HG03521 (cell line): ENCODE results near the gene PPIF.

Experiments
- ATAC-seq: cut with Tn5 transposase; IDR thresholded peaks from one replicate; pipeline ENCODE4 v1.9.1; 2021; ENCODE audit warnings: mild to moderate bottlenecking, moderate library complexity; ENCODE audit not compliant: unreplicated experiment

PPIF gene

DNA sequence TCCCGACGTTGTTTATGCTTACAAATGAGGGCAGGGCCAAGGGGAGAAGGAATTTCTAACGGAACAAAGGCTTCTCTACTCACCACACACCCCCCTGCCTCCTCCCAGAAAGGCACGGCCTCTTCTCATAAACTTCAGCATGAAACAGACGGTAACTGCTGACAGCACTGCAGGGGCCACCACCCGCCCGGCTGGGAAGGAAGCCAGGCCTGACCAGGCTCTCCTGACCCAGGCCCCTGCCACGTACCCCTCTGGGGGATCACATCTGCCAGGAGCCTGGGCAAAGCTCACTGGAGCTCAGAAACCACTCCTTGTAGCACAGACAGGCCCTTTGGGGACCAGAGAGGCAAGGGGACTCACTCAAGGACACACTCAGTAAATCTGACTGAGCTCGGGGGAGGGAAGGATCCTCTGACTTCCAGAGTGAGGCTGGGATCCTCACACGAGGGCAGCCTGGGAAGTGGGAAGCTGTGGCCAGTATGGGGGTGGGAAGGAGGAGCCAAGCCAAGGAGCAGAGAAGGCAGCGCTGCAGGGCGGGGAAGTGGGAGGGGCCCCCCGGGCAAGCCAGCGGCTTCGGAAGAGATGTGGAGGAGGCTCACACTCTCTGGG is 52.1 kb downstream of the PPIF start:
- ATAC-seq, result no peak

DNA sequence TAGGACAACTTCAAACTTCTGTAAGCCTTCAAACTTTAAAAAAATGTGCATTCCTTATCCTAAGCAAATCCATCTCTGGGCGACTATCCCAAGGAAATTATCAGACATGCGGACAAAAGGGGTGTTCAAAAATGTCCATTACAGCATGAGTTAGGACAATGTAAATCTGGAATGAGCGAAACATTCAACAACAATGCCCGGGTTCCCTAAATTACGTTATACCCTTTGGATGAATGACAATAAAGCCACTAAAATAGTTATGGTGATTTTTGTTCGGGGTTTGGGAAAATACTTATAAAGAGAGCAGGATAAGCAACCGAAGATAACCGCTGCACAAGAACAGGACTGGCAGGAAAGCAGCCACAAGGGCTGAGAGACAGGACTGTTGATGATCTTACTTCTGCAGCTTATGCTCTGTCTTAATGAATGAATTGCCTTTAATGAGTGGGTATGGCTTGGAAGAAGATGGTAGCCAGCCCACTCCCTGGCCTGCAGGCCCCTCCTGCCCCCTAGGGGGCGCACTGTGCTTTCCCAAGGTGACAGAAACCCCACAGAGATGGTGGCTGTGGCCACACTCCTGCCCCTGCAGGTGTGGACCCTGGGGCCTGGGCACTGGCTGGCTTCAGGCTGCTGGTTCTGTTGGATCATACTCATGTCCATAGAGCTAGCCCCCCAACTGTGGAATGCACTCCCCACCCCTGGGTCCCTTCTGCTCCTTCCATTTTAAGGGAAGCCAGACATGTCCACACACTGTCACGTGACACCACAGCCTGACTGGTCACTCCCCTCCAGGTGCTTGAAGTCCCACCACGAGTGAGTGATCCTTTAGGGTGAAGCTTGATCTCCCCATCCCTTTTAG is 53.1 kb downstream of the PPIF start:
- peak; percentile 54 for ATAC-seq

DNA sequence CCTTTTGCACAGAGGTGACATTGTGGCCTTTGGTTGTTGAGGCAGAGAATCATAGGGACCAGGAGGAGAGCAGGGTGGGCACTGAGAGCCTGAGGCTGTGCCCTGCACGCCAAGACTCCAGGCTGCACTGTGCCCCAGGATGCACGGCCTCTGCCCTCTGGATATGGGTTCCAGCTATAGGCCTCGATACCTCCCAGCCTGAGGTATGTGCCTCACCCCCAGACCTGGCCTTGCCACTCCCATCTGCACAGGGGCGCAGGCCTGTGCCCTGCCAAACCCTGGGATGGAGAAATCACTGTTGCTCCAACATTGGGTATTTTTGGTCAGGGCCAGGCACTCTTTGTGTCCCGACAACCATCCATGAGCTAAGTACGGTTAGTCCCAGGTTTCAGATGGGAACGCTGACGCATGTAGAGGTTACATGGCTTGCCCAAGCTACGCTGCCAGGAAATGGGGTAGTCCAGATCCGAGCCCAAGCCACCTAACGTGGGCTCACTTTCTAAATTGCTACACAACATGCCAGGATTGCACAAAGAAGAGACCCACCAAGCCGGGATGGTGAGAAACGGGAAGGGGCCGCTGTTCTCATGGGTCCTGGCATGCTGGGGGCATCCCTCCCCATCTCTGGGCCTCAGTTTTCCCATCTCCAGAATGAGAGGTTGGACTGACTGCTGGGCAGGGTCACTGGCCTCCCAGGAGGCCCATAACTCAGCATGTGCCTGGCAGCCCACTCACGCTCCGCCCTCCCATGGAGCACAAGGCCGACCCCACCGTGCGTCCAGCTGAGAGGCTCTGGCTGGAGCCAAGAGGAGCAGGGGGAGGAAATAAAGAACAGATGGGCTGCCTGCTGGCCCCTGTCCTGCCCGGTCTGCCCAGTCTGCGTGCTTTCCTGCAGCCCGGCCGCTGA is 54.0 kb downstream of the PPIF start:
- no peak for ATAC-seq

DNA sequence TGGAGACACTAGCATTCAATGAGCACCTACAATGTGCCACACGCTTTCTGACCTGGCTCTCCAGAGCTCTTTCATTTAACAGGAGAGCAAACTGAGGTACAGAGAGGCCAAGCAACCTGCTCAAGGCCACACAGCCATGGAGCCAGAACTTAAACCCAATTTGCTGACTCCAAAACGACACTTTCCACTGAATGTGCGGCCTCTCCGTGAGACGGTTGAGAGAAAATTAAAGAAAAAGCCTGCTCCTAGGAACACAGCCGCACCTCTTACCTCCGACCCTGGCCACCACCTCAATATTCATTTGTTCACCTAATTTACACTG is 55.3 kb downstream of the PPIF start:
- ATAC-seq, result no peak

DNA sequence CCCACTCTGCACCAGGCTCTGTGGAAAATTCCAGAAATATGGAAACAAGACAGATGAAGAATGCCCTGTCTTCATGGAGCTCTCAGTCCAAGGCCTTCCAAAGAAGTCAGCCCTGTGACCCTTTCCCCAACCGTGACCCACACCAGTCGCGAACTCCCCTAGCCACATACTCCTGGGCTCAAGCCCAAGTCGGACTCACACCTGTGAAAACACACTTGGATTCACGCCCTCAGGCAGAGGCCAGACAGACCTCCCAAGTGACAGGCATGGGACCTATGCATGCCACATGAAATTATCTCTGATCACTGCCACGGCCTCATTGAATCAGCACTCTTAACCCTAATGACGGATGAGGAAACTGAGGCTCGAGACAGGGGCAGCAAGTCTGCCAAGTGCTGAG is 55.7 kb downstream of the PPIF start:
- ATAC-seq, result no peak

GRCh38 chr10:79403441-79404230 is 56.4 kb downstream of the PPIF start:
- no peak for ATAC-seq

- ATAC-seq, result no peak
Measured at GRCh38 chr10:79404231-79404609, 57.0 kb downstream of the PPIF start.

GRCh38 chr10:79404690-79405131 is 57.4 kb downstream of the PPIF start:
- ATAC-seq, result no peak
